NCI-H1694 treated with DMSO at 0.1 percent for 48 hours (cell line): ENCODE measurements around the gene PGF.

ENCODE experiments used
- DNase-seq: peaks from one replicate; lab custom pipeline; 2025; lab: John Stamatoyannopoulos, UW

PGF gene

GRCh38 chr14:74956280-74957072, 1.1 kb upstream of the PGF start:
- no peak for DNase-seq

GRCh38 chr14:74956027-74956279, 556 bp upstream of the PGF start:
- DNase-seq = no peak

DNA sequence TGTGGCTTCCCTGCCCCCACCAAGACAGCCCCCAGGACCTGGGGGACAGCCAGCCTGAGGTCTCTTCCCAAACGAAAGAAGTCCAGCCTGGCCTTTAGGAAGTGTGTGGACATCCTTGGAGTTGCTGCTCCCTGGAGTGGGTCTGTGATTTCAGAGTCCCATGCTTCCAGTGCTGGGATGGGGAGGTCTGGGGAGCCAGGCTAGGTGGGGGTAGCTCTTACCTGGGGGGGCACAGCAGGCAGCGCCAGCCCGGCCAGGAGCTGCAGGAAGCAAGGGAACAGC, 509 bp downstream of the PGF start:
- no peak for DNase-seq

DNA sequence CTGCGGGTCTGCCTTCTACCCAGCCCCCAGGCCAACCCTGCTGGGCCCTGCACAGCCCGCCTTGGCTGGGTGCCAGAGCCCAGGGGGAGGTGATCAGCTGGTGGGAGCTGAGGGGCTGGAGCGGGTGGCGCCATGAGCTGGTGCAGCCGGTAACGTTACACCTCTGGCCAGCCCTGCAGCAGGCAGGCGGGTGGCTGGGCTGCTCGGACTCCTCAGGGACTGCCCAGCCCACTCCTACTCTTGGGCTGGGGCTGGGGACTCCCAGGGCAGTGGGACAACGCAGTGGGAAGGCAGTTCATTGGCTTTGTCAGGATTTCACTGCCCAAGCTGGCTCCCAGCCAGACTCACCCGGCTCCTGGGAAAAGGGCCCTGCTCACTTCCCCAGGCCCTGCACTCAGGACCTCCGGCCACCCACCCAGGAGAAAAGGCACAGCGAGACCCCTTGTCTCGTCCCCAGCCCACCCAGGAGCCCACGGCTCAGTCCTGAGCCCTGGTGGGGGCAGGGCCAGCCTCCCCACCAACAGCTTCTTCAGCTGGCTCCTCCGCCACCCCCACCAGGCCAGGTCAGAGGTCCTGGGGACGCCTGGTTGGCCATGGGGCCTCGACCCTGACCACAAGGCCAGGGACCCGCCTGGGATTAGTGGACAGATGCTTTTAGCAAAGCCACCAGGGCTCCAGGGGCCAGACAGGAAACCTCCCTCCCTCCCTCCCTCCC, 1.0 kb downstream of the PGF start:
- peak; percentile 81 for DNase-seq

- no peak for DNase-seq
Observed at GRCh38 chr14:74953686-74954085, 1.7 kb downstream of the PGF start.

- peak; percentile 64 for DNase-seq
Observed at GRCh38 chr14:74952697-74953484, 2.5 kb downstream of the PGF start.

DNA sequence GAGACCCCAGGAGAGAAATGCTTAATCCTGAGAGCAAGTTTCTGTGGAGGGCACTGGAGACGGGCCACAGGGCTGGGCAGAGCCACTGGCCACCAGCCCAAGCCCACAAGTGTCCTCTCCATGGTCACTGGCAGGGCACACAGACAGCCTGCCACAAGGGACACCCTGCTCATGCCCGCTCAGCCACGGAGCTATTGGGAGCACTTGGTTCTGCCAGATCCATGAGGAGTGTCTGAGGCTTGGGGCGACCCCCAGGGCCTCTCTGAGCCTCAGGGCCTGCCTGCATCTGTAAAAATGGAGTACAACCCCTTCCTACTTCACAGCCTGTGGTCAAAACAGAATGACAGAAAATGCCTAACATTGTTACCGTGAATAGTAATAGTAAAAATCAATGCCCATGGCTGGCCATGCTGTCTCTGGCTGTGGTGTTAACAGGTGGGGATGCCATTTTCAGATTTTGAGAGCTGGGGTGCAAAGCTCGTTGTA, 3.2 kb downstream of the PGF start:
- no peak for DNase-seq

- no peak for DNase-seq
Observed at GRCh38 chr14:74951443-74952179, 3.8 kb downstream of the PGF start.

- DNase-seq = no peak
Observed at GRCh38 chr14:74950795-74951442, 4.5 kb downstream of the PGF start.

GRCh38 chr14:74949859-74950573, 5.4 kb downstream of the PGF start:
- no peak for DNase-seq

- DNase-seq = no peak
Observed at GRCh38 chr14:74949191-74949601, 6.2 kb downstream of the PGF start.

DNA sequence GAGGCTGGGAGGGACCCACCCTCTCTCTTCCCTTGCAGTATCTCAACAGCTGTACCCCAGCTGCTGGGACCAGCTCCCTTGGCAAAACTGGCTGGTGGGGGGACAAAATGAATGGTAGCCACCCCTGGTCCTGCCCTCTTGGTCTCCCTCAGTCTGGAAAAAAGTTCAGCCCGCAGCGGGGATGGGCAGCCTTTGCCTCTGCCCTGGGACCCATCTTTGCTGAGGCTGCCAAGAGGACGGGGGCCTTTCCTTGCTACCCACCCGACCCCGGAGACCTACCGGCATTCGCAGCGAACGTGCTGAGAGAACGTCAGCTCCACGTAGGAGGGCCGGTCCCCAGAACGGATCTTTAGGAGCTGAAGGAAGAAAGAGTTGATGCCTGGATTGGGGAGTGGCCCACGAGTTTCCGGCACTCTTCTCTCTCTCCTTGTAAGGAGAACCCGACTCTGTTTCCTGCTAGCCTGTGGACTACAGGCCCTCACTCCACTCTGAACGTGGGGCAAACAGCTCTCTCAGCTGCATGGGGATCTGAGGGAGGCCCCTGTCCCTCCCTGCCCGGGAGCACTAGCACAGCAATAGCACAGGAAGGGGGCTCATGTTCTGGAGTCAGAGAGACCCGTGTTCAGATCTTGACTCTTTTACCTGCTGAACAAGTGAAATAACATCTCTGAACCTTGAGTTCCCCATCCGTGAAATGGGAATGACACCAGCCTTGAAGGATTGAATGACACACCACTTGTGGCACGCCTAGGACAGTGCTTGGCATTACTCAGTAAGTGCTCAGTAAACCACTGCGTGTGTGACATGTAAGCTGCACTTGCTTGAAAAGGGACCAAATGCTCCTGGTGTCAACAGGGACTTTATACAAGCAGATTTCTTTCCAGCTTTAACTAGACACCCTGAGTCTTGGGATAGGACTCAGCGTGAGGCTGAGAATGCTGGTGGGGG, 6.9 kb downstream of the PGF start:
- no peak for DNase-seq

DNA sequence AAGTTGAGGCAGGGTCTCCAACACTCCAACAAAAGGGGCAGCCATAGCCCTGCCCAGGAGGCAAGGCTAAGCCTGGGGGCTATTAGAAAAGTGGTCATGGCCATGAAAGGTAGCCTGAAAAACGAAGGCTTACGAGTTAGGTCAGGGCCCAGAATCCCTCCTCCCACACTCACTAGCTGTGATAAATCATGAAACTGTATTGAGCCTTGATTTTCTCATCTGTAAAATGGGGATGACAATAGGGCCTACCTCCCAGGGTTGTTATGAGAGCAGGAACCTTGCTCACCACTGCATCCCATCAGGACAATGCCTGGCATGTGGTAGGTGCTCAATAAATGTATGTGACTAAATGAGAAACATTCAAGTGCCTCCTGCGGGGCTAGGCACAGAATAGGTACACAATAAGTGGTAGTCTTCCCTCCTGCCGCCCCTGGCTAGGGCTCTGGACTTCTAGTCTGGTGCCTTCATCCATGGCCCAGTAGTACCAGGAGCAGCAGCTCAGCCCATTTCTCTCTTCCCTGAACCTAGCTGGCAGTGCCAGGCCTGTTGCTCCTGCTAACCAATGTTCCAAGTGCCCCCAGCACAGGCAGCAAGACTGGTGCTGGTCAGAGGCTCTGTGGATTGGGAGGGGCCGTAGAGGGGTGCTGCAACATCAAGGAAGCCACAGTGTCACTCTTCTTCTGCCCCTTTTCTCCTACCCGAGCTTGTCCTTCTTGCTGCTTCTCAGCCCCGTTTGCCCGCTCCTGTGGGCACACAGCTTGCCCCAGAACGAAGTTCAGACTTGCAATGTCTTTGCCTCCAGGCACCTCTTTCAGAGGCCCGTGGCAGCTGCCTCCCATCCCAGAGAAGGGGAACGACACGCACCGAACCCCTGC, 7.8 kb downstream of the PGF start:
- no peak for DNase-seq

DNA sequence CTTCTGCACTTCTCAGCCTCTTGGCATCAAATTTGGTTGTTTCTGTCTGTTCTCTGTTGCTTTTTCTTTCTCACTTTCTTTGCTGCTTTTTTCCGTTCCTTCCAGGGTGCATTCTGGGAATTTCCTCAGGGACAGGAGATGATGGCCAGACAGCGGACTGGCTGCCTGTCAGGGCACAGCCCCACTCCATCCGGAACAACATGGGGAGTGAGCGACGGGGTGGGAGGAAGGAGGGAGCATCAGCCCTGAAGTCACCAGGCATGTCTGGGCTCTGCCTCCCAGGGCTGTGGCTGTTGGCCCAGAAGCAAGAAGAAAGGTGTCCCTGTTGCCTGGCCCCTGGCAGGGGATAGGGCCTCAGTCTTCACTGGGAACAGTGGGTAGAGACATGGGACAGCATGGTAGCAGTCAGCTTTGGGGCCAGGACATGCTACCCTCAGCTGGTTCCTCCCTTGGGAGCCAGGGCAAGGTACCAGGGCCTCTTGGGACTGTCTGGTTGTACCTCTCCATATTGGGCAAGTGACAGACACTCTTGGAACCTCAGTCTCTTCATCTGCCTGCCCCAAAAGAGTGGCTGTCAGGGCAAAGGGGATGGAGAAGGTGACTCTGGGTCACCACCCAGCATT, 8.6 kb downstream of the PGF start:
- no peak for DNase-seq

DNA sequence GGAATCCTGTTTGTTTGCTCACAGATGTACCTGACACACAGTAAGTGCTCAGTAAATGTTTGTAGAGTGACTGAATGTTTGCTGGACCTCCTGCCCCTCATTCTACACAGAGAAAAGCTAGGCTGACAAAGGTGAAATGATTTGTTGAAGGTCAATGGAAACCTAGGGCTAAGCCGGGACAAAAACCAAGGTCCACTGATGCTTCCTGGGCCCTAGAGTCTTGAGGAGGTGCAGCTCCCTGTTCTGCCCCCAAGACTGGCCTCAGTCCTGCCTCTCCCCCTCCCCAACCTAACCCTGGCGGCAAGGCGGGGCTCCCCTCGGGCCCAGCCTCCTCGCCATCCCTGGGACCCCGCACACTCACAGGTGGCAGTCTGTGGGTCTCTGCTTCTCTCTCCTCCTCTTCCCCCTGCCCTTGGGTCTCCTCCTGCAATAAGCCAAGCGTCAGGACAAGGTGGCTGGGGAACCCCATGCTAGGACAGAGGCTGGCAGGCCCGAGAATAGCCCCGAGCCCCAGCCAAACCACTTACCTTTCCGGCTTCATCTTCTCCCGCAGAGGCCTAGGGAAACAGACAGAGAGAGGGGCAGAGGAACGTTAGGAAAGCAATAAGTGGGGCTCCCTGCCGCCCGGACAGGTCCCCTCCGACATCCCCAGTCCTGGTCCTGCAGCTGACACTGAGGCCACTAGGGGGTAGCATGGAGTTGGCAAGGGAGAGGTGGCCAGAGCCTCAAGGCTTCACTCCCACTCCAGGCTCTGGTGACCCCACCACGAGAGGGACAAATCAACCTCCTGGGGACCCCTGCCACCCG, 9.3 kb downstream of the PGF start:
- DNase-seq = peak; percentile 55

DNA sequence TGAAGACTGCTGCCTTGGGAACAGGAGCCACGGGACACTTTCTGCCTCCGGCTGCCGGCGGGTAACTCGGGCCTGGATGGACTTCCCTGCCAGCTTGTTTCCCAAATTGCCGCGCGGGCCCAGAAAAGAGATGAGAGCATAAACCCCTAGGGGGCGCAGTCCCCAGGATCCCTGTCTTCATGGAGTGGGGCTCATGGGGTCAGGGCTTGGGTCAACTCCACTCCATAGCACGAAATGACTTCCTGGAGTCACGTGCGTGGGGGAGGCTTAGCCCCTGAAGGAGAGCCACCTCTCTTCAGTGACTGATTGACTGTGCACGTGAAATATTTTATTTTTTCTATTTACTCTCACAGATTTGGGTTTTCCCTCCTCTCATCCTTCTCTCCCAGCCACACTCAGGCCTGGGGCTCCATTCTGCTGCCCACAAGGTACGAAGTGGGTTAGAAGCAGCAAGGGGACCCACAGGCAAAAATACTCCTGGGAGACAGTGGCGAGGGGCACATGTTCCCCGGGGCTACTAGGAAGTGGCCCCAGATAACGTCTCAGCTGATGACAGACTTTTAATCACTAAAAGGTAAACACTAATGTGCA, 10.0 kb downstream of the PGF start:
- peak; percentile 35 for DNase-seq

DNA sequence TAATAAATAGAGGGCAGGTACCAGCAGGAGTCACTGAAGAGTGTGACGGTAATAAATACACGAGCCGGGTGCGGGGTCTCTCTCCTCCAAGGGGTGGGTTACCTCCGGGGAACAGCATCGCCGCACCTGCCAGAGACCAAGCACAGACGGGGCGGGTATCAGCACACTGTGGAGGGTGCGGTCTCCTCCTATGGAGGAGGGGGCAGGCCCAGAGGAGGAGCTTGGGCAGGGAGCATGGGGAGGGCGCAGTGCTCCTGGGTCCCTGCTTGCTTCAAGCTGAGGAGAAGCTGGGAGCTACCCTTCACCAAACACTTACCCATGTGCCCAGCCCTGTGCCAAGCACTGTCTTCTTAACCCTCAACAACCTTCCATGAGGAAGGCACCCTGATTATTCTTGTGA, 12.8 kb downstream of the PGF start:
- DNase-seq = no peak
